ENCODE measurements around the gene SLC4A1AP.
"Not testable (repeated sequence)": the region's sequence is repeated elsewhere in the genome, so short reads cannot be mapped to it uniquely, and the experiment has no call there.

Gene SLC4A1AP

DNA sequence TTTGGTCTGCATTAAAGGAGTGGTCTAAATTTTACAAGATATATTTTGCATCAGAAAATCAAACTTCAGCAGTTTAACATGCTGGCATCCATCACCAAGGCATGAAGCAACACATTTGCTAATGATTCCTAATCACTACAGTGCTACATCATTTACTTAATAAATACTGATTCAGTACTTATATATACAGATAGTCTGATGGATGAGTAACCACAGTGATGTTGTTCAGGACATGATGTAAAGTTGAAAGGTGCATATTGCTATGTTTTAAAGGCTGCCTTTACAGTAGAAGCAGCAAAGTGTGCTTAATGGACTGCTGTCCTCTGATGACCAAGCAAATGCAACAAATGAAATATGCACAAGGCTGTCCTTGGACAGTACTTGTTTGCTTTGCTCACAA is 11.3 kb upstream of the SLC4A1AP start:
- no peak for DNase-seq (ENCODE audit: low read depth in 1 of 2, low spot score in 1 of 2)

DNA sequence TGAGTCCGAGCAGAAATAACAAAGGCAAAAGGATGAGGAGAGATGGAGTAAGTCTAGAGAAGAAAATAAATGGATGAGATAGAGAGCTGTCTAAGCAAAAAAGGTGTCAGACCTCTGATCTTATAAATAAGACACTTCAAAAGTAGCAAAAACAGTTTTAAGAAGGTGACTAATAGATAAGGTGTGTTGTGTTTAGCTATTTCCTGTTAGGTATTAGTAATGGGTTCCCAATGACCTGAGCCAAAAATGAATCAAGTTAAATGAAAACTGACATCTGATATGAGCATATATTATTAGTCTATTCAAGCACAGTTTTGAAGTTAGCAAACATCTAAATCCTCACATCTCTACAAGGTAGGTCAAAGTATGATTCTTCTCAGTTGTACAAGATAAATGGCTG is 10.9 kb upstream of the SLC4A1AP start:
- no peak for DNase-seq (ENCODE audit: low read depth in 1 of 2, low spot score in 1 of 2)

DNA sequence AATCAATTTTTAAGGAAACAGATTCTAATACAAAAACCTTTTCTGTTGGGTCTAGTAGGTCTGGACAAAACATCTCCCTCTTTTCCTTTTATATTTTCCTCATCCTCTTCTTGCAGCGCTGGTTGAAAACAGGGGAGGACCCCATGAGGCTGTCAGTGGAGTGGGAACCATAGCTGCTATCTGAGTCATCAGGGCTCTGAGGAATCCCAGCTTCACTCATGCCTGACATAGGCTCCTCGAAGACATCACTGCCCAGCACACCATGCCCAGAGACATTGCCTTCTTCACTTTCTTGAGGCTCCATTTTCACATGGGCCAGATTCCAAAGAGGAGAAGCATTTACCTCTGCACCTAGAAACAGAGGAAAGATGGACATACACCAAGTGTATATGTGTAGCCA is 10.3 kb upstream of the SLC4A1AP start:
- no peak for DNase-seq (ENCODE audit: low read depth in 1 of 2, low spot score in 1 of 2)

DNA sequence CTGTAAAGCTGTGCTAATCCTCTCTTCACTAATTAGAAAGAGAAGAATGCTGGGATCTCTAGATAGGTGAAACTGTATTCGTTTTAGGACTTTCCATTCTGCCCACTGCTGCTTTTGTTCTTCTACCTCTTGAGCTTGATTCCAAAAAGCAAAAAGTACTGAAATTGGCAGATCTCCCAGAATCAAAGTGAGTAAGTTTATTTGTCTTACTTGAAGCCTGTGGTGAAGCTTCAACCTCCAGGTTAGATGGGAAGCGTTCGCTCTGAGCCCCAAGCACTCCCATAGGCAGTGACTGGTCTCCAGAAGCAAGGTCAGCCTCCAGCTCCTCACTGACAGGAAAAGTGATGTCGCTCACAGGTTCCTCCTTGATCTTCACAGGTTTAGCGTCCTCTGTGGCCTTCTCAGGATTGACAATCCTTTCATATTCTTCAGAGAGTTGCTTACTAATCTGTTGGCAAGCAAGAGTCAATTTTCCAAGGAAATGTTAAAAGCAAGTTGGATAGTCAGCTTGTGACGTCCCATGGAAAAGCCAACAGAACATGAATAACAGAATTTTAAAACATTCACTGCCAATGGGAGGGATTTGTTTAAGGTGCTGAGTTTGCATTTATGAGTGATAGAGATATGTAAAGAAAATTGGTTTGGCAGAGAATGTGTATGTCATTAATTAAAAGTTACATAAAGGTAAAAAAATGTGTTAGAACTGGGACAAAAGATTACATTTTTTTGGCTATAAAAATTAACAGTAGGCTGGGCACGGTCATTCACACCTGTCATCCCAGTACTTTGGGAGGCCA is 8.3 kb upstream of the SLC4A1AP start:
- DNase-seq (ENCODE audit: low read depth in 1 of 2, low spot score in 1 of 2): no peak

DNA sequence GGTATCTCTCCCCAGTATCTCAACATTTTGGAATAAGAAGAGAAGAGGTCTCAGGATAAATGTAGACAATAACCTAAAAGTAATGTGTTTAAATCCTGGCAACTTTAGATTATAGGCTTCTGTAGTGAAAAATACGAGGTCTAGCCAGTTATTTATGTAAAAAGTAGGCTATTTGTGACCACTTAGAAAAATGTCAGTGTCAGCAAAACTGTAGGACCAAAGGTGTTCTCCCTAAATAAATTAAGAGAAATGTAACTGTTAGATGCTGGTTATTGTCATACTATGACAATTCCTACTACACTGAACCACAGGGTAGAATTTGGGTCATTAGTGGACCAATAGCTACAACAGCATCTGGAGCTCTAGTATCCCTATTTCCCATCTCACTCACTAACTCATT is 2.3 kb upstream of the SLC4A1AP start:
- DNase-seq (ENCODE audit: low read depth in 1 of 2, low spot score in 1 of 2): no peak

DNA sequence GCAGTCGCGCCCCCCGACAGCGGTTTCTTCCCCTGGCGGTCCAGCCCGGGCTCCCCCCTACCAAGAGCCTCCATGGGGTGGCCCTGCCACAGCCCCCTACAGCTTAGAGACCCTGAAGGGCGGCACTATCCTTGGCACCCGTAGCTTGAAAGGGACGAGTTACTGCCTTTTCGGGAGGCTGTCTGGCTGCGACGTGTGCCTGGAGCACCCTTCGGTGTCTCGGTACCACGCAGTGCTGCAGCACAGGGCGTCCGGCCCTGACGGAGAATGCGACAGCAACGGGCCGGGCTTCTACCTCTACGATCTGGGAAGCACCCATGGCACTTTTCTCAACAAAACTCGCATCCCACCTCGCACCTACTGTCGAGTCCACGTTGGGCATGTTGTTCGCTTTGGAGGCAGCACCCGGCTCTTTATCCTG is 475 bp downstream of the SLC4A1AP start:
- no peak for DNase-seq (ENCODE audit: low read depth in 1 of 2, low spot score in 1 of 2)

DNA sequence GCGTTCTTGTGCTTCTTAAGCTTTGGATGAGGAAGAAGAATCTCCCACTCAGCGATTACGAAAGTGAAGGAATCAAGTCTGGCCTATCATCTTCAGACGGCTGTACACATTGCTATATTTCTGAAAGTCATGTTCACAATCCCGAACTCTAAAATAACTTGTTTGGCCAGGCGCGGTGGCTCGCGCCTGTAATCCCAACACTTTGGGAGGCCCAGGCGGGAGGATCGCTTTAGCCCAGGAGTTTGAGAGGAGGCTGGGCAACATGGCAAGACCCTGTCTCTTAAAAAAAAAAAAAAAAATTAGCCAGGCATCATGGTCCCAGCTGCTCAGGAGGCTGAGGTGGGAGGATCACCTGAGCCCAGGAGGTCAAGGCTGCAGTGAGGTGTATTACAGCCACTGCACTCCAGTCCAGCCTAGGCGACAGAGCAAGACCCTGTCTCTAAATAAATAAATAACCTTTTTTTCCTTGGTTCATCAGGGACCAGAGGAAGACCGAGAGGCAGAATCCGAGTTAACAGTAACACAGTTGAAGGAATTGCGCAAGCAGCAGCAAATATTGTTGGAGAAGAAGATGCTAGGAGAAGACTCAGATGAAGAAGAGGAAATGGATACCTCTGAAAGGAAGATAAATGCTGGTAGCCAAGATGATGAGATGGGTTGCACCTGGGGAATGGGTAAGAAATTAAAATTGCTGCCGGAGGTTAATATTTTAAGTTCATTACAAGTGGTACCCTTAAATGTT is 1.1 kb downstream of the SLC4A1AP start:
- no peak for DNase-seq (ENCODE audit: low read depth in 1 of 2, low spot score in 1 of 2)

DNA sequence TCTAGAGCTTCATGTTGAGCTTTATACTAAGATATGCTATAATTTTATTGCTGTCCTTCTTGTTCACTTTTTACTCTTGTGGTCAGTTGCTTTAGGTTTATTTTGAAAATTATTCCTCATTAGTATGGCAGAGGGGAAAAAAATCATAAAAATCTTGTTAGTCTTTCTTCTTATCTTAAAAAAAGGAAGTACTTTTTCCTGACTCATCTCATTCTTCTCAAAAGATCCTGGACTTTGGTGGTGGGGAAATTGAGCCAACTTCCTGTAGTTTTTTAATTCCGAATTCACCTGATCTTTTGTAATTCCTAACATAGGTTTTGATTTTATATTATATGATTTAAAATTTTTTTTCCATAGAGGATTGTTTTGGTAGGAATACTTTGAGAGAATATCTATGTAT is 3.8 kb downstream of the SLC4A1AP start:
- DNase-seq (ENCODE audit: low read depth in 1 of 2, low spot score in 1 of 2): no peak

DNA sequence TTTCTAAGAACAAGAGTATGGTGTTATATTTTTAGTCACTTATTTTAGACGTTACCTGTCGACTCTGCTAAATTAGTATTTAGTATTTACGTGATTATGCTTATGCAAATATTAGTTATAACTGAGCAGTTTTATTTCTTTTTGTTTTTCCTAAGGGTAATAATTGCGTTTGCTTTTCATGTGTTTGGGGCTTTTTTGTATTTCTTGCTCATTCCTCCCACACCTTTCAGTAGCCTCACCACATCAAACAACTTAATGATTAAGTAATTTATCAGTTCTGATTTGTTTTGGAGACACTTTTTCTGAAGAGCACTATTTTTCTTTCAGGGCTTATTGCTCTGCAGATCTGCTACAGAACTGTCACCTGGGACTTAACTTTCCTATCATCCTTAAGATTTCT is 7.5 kb downstream of the SLC4A1AP start:
- no peak for DNase-seq (ENCODE audit: low read depth in 1 of 2, low spot score in 1 of 2)

DNA sequence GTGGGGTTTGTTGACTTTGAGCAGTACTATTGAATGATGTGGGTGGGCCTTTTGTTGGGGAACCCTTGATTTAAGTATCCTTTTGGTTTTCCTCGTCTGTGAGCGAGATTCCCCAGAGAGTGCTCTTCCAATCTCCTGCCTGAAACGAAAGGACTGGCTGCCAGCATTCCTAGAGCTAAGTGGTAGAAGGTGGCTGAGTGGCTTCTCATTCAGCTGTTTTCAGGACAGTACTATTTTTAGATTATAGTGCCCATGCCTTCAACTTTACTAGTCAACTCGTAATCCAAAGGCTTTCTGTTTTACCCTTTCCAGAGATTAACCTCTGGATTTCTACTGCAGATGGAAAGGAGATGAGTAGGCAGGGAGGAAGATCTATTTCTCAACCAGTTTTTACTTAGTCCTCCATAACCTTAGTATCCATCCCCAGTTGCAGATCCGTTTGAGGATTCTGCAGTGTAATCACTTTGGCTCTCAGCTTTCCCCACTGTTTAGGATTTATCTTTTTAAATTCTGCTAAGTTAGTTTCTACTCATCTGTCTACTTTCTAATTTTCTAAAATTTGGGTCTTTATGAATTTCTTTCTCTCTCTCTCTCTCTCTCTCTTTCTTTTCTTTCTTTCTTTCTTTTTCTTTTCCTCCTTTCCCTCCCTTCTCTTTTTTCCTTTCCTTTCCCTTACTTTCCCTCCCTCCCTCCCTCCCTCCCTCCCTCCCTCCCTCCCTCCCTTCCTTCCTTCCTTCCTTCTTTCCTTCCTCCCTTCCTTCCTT is 9.2 kb downstream of the SLC4A1AP start:
- DNase-seq (ENCODE audit: low read depth in 1 of 2, low spot score in 1 of 2): no peak

DNA sequence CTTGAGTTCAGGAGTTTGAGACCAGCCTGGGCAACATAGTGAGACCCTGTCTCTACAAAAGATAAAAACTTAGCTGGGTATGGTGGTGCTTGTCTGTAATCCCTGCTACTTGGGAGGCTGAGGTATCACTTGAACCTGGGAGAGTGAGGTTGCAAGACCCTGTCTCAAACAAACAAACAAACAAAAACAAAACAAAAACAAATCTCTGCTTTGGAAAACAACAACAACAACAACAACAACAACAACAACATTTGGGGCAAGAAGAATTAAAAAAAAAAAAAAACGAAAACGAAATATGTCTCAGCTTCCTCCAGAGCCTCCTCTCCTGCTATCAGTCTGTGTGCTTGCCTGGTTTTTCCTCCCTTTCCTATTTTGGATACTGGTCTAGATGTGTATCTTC is 16.9 kb downstream of the SLC4A1AP start:
- DNase-seq (ENCODE audit: low read depth in 1 of 2, low spot score in 1 of 2): no peak

DNA sequence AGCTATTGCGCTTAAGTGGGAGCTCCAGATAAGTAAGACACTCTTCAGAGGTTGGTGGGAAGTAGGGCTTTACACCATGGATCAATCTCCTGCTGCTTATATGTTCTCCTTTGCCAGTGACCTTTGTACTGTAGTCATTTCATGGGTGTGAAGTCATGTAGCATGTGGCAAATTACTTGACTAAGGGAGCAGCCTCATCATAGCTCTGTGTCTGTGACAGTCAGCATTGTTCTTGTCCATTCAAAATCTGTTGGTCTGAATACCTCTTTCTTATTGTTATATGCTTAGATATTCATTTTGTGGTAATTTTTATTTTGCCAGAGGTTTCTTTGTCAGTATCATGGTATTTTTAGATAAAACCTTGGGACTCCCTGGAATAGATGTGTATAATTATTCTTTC is 18.2 kb downstream of the SLC4A1AP start:
- no peak for DNase-seq (ENCODE audit: low read depth in 1 of 2, low spot score in 1 of 2)

DNA sequence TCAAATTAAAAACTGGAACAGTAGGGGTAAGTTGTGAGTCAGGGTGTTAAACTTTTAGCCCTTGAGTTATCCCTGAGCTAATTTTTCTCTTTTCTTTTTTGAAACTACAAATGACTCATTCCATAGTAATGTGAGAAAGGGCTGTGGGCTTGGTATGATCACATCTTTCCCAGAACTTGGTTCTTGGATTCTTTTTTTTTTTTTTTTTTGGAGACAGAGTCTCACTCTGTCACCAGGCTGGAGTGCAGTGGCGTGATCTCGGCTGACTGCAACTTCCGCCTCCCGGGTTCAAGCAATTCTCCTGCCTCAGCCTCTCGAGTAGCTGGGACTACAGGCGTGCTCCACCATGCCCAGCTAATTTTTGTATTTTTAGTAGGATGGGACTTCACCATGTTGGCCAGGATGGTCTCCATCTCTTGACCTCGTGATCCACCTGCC is 18.7 kb downstream of the SLC4A1AP start:
- not testable (repeated sequence) for DNase-seq (ENCODE audit: low read depth in 1 of 2, low spot score in 1 of 2)

DNA sequence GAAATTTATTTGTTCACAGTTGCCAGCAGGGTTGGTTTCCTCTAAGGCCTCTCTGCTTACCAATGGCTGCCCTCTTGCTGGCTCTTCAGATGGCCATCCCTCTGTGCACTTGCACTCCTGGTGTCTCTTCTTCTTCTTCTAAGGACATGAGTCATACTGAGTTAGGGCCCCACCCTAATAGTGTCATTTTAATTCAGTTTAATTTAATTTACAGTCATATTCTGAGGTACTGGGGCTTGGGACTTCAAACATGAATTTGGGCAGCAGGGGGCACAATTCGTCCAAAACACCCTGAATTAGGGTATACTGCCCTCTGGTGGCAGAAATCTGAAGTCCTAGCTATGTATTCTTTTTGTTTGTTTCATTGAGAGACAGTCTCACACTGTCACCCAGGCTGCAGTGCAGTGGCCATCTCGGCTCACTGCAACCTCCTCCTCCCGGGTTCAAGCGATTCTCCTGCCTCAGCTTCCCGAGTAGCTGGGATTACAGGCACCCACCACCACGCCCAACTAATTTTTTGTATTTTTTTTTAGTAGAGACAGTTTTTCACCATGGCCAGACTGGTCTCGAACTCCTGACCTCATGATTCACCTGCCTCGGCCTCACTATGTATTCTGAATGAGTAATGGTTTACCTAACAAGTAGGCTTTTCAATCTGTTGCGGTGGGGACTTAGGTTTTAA is 19.8 kb downstream of the SLC4A1AP start:
- DNase-seq (ENCODE audit: low read depth in 1 of 2, low spot score in 1 of 2): peak; percentile 49 to 69

DNA sequence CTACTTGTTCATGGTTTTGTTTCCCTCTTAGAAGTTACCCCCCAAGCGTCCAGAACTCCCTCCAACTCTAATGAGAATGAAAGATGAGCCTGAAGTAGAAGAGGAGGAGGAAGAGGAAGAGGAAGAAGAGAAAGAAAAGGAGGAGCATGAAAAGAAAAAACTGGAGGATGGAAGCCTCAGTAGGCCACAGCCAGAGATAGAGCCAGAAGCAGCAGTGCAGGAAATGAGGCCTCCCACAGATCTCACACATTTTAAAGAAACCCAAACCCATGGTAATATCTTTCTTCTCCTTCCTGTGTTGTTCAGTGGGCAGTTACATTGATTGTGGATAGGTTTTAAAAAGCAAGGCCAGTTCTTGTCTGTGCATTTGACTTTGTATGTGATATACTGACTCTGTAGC is 21.3 kb downstream of the SLC4A1AP start:
- not testable (repeated sequence) for DNase-seq (ENCODE audit: low read depth in 1 of 2, low spot score in 1 of 2)

DNA sequence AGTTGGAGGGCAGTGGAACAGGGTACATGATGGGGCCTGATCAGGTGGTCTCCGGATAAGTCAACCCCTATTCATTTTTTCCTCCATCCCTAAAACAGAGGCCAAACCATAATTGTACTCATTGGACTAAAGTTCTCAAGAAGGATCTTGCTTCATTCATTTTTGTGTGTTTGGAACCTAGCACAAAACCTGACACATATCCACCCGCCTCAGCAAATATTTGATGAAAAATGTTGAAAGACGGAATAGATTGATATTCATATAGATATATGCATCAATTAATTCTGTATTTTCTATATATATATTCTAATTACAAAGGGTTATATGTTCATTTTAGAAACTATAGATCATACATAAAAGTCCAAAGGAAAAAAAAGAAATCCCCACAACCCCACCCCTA is 21.9 kb downstream of the SLC4A1AP start:
- DNase-seq (ENCODE audit: low read depth in 1 of 2, low spot score in 1 of 2): no peak

DNA sequence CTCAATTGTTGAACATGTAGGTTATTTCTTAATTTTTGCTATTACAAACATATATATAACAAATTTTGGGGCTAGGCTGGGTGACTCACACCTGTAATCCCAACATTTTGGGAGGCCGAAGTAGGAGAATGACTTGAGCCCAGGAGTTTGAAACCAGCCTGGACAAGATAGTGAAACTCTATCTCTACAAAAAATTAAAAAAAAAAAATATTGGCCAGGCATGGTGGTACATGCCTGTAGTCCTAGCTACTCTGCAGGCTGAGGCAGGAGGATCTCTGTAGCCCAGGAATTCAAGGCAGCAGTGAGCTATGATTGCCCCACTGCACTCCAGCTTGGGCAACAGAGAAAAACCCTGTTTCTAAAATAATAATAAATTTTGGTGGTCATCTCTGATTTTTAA is 23.5 kb downstream of the SLC4A1AP start:
- no peak for DNase-seq (ENCODE audit: low read depth in 1 of 2, low spot score in 1 of 2)

DNA sequence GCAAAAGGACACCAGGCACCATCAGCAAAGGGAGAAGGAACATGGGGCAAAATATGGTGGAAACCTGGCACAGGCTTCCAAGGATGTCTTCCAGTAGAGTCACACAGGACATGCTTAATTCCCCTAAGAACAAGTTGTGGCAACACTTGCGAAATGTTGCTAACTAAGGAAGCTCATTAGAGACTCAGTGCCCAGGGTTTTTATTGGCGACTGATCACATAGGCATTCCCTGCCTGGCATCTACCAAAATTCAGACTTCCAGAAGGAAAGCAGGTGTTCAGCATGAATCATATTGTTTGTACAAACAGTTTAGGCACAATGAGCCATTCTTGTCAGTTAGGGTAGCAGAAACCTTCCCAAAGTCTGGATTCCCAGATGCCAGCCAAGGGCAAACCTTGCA is 25.7 kb downstream of the SLC4A1AP start:
- no peak for DNase-seq (ENCODE audit: low read depth in 1 of 2, low spot score in 1 of 2)

DNA sequence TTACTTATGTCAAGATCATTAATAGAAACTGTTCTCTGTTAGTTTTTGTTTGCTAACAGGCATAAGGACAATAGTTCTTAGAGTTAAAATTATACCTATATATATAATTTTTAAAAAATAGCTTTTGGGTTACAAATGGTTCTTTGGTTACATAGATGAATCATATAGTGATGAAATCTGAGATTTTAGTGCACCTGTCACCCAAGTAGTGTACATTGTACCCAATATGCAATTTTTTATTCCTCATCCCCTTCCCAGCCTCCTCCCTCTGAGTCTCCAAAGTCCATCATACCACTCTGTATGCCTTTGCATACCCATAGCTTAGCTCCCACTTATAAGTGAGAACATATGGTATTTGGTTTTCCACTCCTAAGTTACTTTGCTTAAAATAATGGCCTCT is 26.4 kb downstream of the SLC4A1AP start:
- DNase-seq (ENCODE audit: low read depth in 1 of 2, low spot score in 1 of 2): no peak

DNA sequence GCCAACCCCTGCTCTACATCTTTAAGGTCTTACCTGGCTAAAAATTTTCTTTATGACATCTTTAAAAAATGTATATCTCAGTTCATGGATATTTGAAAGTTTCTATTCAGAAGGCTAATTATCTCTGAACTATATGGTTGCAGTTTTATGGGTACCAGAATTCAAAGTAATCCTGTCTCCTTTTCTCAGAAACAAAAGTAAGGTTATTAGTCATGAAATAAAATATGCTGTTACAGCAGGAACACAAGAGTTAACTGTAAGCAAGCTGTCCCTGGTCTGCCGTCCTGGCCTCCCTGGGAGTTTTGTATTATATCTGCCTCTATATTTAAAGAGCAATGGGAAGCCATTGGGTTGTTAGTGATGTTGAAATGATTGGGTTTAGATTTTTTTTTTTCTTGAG is 34.0 kb downstream of the SLC4A1AP start:
- DNase-seq (ENCODE audit: low read depth in 1 of 2, low spot score in 1 of 2): no peak

DNA sequence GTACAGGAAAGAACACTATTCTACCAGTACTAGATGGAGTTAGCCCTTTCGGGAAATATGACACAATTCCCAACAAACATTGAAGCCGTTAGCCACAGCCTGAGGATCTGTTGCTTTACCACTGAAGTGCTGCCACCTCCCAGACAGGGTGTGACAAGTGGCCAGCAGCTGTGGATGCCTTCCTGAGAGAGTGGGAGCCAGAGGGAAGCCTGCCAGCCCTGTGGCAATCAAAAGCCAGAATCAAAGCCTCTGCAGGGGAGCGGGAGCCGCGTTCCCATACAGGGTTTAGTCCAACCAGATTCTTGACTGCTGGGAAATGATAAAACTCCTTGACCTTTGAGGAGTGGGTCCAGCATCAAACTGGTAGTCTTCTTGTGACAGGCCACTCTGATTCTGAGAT is 38.0 kb downstream of the SLC4A1AP start:
- no peak for DNase-seq (ENCODE audit: low read depth in 1 of 2, low spot score in 1 of 2)

All from stimulated activated CD4-positive, alpha-beta T cell treated with anti-CD3 and anti-CD28 coated beads, Interleukin-15, amount 100 ng/mL, for 1 hour (primary cell).